ENCODE data around the gene HOXC12. TPM values are rescaled to one million over a fixed set of nuclear protein-coding genes. Genes with fewer than 3 reads are reported as not detected.

Gene HOXC12
- polyA plus RNA-seq, 1 of the 3 experiments (the other 2 are of a cell fraction), result not detected

DNA sequence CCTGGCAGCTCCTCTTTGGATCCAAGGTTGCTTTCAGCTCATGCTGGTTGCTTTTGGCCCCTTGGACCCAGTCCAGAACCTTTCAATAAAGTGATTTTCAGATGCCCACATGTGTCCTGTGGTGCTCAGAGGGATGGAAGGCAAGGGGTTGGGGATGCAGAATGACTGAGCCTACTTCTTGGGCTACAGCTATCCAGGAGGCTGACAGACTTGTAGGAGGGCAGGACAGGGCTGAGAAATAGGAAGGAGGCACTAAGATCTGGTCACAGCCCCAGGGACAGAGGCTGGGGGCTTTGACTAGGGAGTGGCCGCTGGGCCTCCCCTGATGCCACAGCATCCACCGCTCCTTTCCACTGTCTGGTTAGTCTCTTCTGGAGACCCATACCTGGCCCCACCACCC is 17.0 kb downstream of the HOXC12 start:
- Histone ChIP-seq H3K9ac (no peak overlapping the region), H3K79me2 (ENCODE audit: insufficient read depth) (no peaks in the 10 kb centered on the region), H3K36me3 (replicated peaks in 1 of 2; ENCODE audit: control insufficient read depth in 1 of 2, insufficient read depth in 2 of 2, low read length in 1 of 2) (no peaks in the 10 kb centered on the region), H3F3A (replicated peaks; ENCODE audit: insufficient read depth) (peaks cover 3% of the 10 kb centered on the region), H4K20me1 (ENCODE audit: insufficient read depth) (0 out of 2 replicates have a peak, but pooled peaks cover 2% of the 10 kb centered on the region), H3K27me3 (ENCODE audit: insufficient read depth) (peaks cover 100% of the 10 kb centered on the region), H3K9me2 (no peaks in the 10 kb centered on the region), H3K27ac (ENCODE audit: low read depth in 2 of 2, low read length in 1 of 2) (no peak overlapping the region), H3K4me3 (ENCODE audit: low read depth in 2 of 2, low read length in 1 of 2) (no peak overlapping the region), H3K9me3 (no peaks in the 10 kb centered on the region), H3K4me1 (ENCODE audit: control insufficient read depth in 1 of 2, insufficient read depth in 2 of 2, low read depth in 1 of 2, low read length in 1 of 2) (peaks cover 0 to 2% of the 10 kb centered on the region in 2 experiments; a peak in 1 of 4 replicates), H3K4me2 (no peak overlapping the region), H2AFZ (ENCODE audit: low read depth) (no peak overlapping the region)
- TF ChIP-seq SMC3 (IDR thresholded peaks at IDR 0.05; ENCODE audit: low read depth, low read length) (no peak), GATA2 (CRISPR knock-in tag; IDR thresholded peaks at IDR 0.05) (no peak), MXI1 (IDR thresholded peaks at IDR 0.05; ENCODE audit: low read depth, low read length) (no peak), EP300 (IDR thresholded peaks at IDR 0.05; ENCODE audit: borderline replicate concordance in 1 of 2, low read depth in 1 of 2, low read length in 1 of 2) (no peak), TAF1 (IDR thresholded peaks at IDR 0.05; ENCODE audit: borderline replicate concordance, low read depth, low read length) (no peak), RCOR1 (IDR thresholded peaks at IDR 0.05; ENCODE audit: low read length) (no peak), NRF1 (IDR thresholded peaks at IDR 0.05; ENCODE audit: low read depth, low read length) (no peak), GABPA (IDR thresholded peaks at IDR 0.05; ENCODE audit: low read depth) (no peak), CHD2 (IDR thresholded peaks at IDR 0.05; ENCODE audit: low read length, partially characterized antibody) (no peak), FOXM1 (IDR thresholded peaks at IDR 0.05; ENCODE audit: low read depth) (no peak), RXRA (IDR thresholded peaks at IDR 0.05; ENCODE audit: borderline replicate concordance, low read depth) (no peak)
- TF ChIP-seq, protein P1, sequence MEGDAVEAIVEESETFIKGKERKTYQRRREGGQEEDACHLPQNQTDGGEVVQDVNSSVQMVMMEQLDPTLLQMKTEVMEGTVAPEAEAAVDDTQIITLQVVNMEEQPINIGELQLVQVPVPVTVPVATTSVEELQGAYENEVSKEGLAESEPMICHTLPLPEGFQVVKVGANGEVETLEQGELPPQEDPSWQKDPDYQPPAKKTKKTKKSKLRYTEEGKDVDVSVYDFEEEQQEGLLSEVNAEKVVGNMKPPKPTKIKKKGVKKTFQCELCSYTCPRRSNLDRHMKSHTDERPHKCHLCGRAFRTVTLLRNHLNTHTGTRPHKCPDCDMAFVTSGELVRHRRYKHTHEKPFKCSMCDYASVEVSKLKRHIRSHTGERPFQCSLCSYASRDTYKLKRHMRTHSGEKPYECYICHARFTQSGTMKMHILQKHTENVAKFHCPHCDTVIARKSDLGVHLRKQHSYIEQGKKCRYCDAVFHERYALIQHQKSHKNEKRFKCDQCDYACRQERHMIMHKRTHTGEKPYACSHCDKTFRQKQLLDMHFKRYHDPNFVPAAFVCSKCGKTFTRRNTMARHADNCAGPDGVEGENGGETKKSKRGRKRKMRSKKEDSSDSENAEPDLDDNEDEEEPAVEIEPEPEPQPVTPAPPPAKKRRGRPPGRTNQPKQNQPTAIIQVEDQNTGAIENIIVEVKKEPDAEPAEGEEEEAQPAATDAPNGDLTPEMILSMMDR (IDR thresholded peaks at IDR 0.05), result no peak
- TF ChIP-seq, protein P2, sequence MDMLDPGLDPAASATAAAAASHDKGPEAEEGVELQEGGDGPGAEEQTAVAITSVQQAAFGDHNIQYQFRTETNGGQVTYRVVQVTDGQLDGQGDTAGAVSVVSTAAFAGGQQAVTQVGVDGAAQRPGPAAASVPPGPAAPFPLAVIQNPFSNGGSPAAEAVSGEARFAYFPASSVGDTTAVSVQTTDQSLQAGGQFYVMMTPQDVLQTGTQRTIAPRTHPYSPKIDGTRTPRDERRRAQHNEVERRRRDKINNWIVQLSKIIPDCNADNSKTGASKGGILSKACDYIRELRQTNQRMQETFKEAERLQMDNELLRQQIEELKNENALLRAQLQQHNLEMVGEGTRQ (IDR thresholded peaks at IDR 0.05; ENCODE audit: borderline replicate concordance, low read depth, low read length), result no peak
- TF ChIP-seq, protein P3, sequence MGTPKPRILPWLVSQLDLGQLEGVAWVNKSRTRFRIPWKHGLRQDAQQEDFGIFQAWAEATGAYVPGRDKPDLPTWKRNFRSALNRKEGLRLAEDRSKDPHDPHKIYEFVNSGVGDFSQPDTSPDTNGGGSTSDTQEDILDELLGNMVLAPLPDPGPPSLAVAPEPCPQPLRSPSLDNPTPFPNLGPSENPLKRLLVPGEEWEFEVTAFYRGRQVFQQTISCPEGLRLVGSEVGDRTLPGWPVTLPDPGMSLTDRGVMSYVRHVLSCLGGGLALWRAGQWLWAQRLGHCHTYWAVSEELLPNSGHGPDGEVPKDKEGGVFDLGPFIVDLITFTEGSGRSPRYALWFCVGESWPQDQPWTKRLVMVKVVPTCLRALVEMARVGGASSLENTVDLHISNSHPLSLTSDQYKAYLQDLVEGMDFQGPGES (IDR thresholded peaks at IDR 0.05; ENCODE audit: low read depth, low read length), result no peak
- WGBS (ENCODE audit: low lambda C conversion rate), result 50% methylated on average over 1 of the region's 2 CpGs
- DNase-seq, result no peak
- ChIA-PET POLR2A (no interaction called here), CTCF (interaction anchor here (1.0 to 12.7 kb wide), 4 partner anchors 10 to 34 kb away, joined by 3 to 134 read pairs (median 4); partner anchors contain the start of genes HOXC10 and HOXC12)
